HG02973 (cell line): ENCODE data around the gene RRBP1.

Experiments used
- ATAC-seq: cut with Tn5 transposase; IDR thresholded peaks from one replicate; pipeline ENCODE4 v1.9.1; 2021; ENCODE audit warnings: moderate library complexity; ENCODE audit not compliant: unreplicated experiment

Gene RRBP1

DNA sequence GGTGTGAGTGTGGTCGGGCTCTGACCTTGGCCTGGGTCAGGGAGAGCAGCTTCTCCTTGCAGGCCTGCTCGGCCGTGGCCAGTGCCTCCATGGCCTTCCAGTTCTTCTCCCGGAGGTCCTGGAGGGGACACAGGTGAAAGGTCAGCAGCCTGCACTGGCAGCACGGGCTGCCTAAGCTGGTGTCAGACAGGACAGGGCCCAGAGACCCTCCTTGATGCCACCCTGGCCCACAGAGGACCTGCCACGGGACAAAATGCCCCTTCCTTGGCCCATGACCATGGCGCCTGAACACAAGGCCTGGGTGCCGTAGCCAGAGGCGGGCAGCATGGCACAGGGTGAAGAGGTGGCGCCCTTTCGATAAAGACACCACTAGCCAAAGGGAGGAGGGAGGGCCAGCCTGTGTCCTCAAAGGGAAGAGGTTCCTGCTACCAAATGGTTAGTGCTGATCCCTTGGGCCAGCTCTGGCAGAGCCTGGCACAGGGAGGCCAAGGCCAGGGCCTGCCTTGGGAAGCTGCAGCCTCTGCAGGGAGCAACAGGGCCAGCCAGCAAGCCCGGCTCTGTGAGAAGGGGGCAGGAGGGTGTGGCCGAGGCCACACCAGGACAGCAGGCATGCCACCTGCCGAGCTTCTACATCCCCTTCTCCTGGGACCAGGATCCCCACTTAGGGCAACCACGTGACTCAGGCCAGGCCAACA, 57.3 kb downstream of the RRBP1 start:
- no peak for ATAC-seq

DNA sequence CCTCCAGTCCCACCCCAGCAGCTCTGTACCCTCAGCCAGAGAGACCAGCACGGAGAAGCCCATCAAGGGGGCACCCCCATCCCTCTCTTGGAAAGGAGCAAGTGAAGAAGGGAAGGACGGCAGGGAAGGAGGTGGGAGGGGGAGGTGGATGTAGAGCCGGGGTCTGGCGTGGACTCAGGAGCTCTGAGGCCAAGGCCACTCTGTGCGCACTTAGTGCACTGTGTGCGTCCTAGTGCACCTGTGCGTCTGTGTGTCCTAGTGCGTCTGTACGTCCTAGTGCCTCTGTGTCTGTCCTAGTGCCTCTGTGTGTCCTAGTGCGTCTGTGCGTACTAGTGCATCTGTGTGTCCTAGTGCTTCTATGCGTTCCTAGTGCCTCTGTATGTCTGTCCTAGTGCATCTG, 58.0 kb downstream of the RRBP1 start:
- no peak for ATAC-seq

DNA sequence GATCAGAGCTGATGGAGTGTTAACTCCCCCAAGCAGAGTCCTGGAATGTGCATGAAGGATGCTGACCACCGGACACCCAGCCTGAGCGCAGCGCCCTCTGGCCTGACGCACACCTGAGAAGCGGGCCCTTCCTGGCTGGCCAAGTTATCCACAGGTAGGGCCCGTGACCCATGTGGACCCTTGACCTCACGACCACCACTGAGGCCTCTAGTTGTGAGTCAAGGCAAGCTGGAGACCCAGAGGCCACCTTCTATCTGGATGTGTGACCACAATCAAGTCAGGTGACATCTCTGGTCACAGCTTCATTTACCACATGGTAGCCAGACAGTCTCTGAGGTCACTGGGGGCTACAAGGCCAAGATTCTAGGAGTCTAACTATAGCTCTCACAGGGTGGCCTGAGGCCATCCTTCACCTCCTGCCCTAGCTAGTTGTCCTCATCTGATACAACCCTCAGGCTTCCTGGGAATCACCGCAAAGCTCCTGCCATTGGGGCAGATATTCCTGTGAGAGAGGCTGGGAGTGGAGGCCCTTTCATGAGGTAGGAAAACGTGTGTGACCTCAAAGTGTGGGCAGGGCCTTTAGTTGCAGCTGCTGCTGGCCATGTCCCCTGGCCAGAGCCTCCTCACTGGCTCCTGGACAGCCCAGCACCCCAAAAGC, 59.1 kb downstream of the RRBP1 start:
- no peak for ATAC-seq

DNA sequence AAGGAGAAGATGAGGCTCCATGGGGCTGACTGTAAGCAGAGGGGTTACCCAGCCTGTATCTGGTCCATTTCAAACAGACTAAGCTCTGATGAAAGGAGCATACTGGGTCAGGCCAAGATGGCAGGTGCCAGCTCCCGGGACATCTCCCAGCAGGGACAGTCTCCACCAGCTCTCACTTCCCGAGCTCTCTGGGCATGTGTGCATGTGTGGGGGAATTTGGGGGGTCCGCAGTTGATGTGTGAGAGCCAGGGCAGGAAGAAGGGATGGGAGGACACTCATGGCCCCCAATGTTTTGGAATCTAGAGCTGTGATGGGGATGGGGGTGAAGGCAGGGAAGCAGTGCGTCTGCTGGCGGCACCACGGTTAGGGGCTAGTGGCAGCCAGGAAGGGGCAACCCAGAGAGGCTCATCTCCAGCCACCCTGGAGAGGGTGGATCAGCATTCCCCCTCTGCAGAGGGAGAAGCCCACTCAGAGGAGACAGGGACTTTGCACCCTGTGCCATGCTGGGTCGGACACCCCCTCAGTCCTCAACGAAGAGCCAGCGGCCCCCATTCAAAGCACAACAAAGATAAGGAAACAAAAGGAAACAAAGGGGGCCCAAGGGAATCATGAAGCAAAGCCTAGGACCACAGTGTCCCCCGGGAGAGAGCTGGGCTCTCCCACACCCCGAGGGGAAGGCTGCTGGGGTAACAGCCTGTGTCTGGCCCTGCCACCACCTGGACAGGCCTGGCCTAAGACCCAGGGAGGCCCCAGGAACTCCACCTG, 59.8 kb downstream of the RRBP1 start:
- no peak for ATAC-seq

DNA sequence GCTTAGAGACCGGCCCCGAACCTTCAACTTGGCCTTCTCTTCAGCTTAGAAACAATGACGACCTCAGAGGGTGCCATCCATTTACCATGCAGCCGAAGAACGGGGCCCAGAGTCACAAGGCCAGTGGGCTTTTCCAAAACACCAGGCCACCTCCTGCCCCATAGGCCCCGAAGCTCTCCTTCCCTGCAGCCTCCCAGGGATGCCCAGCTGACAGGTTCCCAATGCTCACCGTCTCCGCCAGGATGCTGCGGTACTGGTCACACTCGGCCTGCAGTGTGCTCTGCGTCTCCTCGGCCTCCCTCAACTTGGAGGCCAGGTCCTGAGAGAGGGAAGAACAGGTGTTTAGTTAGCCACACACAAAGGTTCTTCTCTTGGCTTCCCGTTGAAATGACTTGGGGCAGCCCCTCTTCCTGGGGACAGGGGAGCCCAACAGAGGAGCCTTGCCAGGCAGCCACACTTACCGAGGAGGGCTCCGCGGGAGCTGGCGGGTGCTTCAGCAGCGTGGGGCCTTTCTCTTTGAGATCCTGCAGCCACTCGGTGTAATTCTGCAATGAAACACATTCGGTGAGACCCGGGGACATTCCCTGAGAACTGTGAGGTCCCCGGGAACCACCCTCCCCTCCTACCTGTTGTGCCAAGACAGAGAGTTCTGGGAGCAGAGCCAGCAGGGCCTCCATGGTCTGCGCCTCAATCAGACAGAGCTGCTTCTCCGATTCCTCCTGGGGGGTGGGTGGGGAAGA, 60.6 kb downstream of the RRBP1 start:
- no peak for ATAC-seq

DNA sequence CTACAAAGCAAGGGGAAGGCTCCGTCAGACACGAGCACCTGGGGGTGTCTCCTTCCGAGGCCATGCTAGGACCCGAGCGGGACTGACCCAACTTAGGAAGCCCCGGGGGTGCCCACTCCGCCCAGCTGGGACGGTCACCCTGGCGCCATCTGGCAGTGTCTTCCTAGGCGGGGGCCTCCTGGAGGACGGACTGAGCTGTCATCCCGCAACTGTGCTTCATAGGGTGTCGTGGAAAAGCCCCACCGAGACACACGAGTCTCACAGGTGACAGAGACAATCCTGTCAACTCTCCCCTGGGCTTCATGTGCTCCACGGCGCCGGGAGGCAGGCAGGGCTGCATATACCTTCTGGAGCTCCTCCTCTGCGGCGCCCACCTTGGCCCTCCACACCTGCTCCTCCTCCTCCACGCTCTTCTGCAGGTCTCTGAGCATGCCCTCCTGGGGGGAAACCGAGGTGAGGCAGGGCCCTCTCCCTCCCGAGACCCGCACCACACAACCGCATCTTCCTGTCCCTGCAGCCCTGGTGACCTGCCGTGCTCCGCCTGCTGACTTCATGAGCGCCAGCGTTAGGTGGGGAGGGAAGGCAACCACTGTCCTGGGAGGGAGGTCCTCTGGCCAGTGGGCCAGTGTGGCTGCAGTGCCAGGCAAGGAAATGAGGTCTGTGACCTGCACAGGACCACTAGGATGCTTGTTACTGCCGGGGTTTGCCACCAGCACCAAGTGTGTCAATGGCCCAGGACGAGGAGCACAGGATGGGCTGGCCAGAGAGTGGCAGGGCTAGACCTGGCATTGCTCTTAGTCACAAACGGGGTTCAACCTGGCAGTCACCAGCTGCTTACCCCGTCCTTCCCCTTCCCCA, 61.4 kb downstream of the RRBP1 start:
- ATAC-seq: no peak

DNA sequence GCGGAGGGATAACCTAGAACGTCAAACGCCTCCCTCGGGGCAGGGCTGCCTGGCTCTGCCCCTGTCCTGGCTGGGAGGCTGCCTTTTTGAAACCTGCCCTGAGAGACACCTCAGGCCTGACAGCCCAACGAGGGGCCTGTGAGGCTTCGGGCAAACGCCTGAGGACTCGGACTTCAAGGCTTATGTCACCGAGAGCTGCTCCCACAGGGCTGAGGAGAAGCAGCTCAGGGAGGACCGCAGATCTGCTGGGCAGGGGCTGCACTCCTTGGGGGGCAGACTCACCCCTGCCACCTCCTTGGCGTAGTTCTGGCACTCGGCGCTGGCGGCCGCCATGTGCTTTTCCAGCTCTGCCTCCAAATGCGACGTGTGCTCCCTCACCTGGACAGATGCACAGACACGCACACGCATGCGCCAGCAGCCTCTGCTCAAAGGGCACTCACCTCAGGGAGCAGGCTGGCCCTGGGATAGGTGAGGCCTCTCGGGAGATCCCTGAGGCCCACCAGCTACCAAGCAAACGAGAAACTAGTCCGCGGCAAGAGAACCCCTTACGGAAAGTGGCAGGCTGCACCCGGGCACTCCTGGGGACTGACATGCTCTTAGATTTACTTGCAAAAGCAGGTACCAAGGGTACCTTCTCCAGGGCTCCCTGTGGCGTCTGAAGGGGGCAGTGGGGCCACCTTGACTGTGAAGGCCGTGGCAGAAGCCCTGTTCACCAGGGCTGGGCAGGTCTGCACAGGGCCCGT, 62.5 kb downstream of the RRBP1 start:
- no peak for ATAC-seq

DNA sequence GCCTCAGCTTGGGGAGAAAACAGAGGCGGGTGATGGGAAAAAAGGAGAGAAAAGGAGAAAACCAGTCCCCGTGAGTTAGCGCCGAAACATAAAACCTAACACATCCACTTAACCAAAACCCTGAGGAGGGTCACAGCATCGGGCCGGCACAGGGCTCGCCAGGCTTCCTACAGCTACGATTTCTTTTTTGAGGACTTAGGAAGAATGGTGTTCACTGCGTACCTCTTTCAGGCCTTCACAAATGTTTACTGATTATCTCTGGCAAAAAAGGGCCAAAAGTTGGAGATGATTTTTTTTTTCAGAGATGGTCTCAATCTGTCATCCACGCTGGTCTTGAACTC, 63.4 kb downstream of the RRBP1 start:
- ATAC-seq: no peak

DNA sequence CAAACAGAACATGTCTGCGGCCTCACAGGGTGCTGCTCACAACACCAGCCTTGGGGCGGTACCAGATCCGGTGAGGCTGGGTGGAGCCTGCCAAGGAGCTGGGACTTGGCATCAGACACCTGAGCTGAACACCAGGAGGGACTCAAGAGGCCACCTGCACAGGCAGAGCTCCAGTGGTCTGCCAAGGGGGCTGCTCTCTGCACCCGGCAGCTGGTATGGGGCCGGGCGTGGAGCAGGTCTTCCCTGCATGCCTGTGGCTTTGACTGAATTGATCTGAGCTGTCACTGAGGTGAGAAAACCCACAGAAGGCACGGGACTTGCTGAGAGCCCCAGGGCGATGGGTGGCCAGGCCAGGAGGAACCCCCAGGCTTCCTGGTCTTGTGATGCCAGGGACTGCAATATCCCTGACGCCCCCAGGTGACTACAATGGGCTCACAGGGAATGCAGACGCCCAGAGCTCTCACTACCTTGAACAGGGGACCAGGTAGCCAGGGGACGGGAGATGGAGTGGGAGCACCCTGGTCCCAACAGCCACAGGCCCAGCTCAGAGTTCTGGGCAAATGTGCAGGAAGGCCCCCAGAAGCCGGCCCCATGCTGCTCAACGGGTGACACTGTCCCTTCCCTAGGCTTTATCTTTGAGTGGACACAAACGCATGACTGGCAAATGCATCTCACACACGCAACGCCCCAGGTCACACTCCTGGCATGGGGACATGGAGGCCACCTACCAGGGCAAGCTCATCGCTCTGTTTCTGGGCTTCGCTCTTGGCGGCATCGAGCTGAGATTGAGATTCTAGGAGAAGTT, 64.0 kb downstream of the RRBP1 start:
- no peak for ATAC-seq

DNA sequence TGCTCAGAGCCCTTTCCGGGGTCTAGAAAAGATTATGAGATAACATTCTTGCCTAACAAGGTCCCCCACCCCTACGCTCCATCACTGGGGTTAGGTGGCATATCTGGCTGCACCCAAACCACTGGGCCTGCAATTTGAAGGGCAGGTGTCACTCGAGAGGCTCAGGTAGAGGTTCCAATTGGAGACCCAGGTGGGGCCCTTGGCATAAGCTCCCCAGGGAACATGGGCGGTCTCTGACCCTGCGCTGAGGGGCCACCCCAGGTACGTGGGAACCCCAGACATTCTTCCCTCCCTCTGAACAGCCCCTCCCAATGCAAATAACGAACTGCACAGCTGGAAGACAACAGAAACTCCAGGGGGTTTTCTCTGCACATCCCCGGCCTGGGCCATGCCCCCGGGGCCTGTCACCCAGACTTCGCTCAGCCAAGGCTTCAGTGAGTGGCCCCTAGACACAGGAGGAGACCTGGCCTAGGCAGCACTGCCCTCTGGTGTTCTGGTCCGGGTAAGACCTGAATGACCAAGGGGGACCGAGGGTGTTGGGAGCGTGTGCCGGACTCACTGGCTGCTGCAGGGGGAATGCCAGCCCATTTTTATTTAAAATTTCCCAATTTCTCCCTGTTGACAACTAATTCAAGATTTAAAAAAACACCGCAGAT, 64.7 kb downstream of the RRBP1 start:
- no peak for ATAC-seq

DNA sequence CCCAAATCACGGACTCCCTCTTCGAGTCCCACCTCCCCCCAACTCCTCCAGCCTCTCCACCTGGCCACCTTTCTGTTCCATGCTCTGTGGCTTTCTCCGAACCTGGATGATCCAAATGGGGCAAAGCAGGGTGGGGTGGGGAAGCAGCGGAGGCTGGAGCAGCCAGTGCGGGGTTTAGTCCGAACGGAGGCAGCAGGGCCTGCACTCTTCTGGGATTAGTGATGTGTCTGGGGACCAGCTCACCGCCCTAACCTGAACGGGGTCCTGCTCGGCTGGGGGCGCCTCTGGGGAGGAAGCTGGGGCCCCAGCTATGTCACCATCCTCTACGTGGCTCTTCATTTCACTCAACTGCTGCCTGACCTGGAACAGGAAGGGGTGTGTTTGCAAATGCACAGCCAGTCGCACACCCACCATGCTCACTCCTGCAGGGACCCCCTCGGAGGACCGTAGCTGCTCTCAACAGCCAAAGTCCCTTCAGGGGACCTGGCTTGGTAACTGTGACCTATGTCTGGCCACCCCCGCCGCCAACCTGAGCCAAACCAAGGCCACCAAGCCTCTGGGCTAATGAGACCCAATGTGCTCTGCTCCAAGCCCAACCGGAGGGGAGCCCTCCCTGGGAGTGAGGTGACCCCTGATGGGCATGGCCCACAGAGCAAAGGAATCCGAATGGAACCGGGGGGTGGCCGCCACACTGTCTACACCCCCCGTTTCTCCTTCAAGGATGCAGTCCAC, 65.4 kb downstream of the RRBP1 start:
- no peak for ATAC-seq

DNA sequence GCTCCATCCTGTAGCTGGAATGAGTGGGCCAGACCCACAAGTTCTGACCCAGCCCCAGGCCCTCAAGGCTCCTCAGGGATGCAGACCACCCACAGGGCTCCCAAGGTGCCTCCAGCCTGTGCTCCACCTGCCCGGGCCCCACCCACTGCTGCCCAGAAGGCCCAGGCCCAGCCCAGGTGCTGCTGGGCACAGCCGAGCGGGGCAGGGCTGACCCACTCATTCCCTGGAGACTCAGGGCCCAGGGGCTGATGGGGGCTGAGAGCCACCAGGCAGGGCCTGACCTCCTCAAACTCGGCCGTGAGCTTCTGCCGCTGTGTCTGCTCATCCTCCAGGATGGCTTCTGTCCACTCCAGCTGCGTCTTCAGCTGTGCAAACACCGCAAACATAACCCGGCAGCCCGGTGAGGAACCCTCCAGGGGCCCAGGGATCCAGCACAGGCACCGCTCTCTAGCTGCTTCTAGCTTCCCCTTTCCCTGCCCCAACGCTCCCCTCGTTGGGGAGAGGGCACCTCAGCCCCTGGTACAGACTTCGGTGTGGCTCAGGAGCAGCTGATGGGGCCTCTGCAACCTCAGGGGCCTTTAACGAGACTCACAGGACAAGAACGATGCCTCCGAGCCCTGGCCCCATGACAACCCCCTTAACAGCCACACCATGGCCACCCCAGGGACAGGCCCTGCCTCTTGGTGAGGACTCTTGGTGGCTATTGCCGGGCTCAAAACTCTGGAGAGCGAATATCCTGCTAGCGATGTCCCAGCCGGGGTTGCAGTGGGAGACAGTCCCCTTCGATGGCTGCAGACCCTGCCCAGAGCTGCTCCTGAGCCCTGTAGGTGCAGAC, 66.2 kb downstream of the RRBP1 start:
- ATAC-seq: no peak

DNA sequence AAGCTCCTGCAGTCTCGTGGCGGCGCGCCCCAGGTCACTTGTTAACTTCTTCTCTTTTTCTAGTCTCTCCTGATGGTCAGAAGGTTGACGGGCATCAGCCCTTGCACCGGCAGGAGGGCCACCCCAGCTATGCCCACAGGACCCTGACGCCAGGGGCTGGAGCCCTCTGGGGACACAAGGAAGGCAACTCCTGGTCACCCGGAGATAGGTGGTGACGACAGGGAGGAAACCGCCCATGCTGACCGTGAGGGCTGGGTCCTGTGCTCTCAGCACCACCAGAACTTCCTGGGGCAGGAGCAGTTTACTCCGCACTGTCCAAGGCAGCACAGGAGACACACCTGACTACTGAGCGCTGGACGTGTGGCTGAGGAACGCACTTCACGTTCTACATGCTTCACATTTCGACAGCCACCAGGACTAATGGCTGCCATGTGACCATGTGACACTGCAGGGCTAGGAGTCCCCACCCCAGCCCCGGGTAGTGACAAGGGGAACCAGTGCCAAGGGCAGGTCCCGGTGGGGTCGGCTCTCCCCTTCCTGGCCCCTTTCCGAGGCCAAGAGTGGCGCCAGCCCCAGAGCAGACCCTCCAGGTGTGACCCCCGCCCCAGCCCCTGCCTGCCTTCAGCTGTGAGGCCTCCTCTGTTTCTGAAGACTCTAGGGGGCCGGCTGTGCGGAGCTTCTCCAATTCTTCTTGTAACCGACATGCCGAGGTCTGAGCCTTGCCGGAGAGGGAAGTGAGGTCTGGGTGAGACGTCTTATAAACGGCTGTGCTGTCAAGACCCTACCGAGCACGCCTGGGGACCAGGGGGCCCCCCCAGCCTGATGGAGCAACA, 67.0 kb downstream of the RRBP1 start:
- ATAC-seq: no peak

DNA sequence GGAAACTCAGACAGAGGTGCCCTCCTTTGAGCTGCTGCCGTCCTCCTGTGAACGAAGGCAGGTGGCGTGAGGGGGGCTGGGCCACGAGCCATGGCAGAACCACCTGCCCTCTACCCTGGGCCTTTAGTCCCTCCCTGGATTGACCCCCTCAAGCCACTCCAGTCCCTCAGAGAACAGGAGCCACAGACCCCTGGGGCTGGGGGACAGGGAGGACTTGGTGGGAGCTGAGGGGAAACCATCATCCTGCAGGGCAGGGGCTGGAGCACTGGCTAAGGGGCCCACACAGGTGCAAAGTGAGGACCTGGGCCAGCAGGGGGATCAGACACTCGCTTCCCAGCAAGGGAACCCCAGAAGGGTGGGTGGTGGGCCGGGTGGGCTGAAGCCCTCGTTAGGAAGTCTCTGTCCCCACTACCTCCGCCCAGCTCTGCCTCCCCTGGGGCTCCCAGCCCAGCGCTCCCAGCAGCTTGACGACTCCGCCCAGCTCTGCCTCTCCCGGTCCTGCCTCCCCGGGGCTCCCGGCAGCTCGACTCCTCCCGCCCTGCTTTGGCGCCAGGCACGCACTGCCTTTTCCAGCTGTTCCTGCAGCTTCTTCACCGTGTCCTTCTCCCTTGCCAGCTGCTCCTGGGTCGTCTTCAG, 67.7 kb downstream of the RRBP1 start:
- no peak for ATAC-seq

DNA sequence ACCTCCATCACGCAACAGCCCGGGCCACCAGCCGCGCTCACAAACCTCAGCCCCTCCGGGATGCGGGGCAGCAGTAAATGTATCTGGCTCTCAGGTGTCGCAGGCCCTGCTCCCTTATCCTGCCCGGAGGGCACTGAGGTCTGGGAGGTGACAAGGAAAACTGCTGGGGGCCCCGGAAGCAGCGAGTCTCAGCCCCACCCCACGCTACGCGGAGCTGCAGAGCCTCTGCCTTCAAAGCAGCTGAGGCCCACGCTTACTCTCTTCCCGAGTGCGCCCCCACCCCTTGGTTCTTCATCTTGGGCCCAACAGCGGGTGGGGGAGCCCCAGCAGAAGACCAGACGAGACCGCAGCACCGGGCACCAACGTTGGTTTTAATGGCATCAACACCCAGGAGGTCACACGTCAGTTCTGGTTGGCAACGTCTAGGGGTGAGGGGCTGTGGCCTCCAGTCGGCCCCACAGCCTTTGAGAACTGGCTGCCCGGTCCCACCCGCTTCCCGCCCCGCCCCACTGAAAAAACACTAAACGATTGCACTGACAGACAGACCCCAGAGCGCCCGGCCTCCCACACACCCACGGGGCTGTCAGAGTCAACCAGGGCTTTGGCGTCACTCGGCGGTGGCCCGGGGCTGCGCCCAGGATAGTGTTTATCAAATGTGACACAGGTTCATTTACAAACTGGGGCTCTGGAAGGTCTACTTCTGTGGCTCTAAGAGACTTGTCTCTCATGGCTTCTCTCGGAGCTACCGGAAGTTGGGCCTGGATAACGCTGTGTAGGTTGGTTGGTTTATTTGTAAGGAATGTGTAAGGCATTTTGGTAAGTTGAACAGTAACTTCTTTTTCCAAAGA, 68.5 kb downstream of the RRBP1 start:
- no peak for ATAC-seq
